ENCODE results near the gene BMPR2. TPM values are rescaled to one million over a fixed set of nuclear protein-coding genes. Genes with fewer than 3 reads are reported as not detected.
"Not testable (repeated sequence)": the region's sequence is repeated elsewhere in the genome, so short reads cannot be mapped to it uniquely, and the experiment has no call there.

BMPR2 gene
- polyA plus RNA-seq = 1 to 10 TPM; 1.4 to 5.4 (median 2.8) TPM

DNA sequence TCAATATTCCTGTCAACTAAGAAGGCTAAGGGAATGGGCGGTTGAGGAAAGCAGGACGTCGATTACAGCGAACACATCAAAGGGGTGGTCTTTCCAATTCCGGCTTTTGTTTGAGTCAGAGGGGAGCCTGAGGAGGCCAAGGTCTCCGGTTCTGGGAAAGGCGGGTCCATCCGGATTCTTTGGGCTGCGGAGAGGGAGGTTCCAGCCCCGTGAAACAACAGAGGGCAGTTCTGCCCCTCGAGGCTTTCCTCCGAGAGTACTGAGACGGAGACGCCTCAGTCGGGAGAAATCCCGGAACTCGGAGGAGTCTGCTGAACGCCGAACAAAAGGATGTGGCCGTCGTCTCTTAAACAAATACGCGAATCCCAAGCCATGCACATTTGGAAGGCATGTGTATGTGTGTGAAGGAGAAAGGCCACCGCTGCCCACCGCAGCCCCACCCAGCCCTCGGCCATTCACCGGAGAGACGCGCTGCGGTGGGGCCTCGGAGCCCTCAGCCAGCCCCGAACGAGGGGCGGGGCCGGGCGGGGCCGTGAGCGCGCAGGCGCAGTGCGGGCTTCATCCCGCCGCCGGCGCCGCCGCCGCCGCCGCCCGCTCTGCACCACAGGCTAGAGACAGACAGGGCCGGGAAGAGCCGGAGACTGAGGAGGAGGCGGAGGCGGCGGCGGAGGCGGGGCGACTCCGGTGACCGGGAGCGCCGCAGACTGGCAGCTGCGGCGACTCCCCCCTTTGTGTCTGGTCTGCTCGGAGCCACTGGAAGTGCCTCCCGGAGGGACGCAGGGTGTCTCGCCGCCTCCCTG lies at the start of gene BMPR2:
BMPR2 (plus strand) TSS at position 719 of the 800 bp plus-strand sequence. CDS start 1,148 bp downstream, outside the sequence.
- Mint-ChIP-seq H3K27ac (peak within 1 kb of the TSS; percentile 73 to 95 (median 90)), H3K27me3 (ENCODE audit: low read depth in 3 of 3) (peaks cover 13 to 23% (median 22%) of the 10 kb centered on the region in 3 donors), H3K4me3 (peak within 1 kb of the TSS; percentile 95 to 99 (median 97)), H3K36me3 (no peaks in the 10 kb centered on the region), H3K9me3 (no peaks in the 10 kb centered on the region), H3K4me1 (peaks cover 36 to 42% of the 10 kb centered on the region in 2 donors)
- DNase-seq = peak; percentile 82 to 85 (median 84)

DNA sequence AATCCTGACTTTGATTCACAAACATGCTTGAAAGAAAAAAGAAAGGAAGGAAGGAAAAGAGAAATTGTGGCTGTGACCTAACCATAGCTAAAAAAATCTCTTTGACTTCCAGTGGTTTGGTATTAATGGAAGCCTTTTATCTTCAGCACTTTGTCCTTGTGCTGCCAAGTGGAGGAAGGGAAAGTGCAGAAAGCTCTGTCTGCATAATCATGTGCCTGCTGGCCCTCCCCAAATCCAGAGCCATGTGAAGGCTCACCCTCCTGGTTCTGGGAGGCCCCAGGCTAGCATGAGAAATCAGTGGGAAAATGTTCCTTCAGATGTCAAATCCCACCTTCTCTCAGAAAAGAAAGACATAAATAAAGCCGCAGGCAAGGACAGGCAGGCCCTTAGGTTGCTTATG lies 48.3 kb upstream of the BMPR2 start:
- Mint-ChIP-seq H3K27ac (no peak overlapping the region), H3K4me1 (no peaks in the 10 kb centered on the region), H3K36me3 (peaks cover 17 to 21% (median 19%) of the 10 kb centered on the region in 3 donors), H3K27me3 (ENCODE audit: low read depth in 3 of 3) (peaks cover 0 to 1% (median 0%) of the 10 kb centered on the region in 3 donors), H3K4me3 (no peak overlapping the region), H3K9me3 (no peaks in the 10 kb centered on the region)
- DNase-seq = no peak

DNA sequence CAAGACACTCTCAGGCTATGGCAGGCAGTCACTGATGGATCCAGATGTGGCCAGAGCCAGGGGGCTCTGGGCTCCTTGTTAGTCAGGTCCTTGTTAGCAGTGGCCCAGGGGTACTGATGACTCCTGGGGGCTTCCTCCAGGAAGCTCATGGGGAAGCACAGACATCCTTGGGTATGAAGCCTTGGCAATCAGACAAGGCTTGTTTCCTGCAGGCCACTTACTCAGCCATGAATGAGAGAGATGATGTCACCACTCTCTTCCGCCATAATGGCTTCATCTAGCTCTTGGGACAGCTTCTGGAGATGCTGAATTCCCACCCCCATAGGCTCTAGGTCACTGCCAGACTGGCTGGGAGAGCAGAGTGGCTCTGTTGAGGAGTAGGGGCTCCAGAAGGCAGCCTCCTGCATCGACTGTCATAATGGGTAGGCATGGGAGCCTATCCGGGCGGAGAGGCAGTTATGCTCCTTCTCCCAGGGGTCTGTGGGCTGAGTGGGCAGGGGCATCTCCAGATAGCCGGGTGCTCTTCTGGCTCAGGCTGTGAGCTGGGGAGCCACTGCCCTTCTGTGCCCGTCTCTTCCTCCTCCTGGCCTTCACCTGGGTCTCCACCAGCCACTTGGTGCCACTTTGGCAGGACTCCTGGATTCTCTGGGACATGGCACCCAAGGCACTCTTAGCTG lies 40.2 kb upstream of the BMPR2 start:
- Mint-ChIP-seq H3K9me3 (no peaks in the 10 kb centered on the region), H3K4me3 (no peak overlapping the region), H3K36me3 (no peaks in the 10 kb centered on the region), H3K27me3 (ENCODE audit: low read depth in 3 of 3) (peaks cover 0 to 2% (median 0%) of the 10 kb centered on the region in 3 donors), H3K27ac (no peak overlapping the region), H3K4me1 (no peaks in the 10 kb centered on the region)
- no peak for DNase-seq

DNA sequence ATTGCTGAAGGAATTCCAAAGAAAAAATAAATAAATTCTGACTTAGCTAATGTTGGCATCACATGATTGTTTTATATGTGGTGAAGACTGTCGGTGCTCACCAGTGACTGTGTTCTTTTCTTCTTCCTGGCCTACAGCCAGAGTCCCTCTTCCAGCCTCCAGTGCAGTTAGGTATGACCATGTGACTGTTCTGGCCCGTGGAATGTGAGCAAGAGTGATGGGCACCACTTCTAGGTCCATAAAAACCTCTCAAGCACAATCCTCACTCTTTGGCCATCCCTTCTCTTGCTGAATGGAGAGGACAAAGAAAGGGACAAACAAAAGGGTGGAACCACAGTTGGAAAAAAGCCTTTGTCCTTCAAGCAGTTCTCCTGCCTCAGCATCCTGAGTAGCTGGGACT lies 39.0 kb upstream of the BMPR2 start:
- Mint-ChIP-seq H3K4me3 (no peak overlapping the region), H3K27ac (no peak overlapping the region), H3K4me1 (no peaks in the 10 kb centered on the region), H3K36me3 (no peaks in the 10 kb centered on the region), H3K27me3 (ENCODE audit: low read depth in 3 of 3) (peaks cover 0 to 2% (median 0%) of the 10 kb centered on the region in 3 donors), H3K9me3 (no peaks in the 10 kb centered on the region)
- DNase-seq = no peak

DNA sequence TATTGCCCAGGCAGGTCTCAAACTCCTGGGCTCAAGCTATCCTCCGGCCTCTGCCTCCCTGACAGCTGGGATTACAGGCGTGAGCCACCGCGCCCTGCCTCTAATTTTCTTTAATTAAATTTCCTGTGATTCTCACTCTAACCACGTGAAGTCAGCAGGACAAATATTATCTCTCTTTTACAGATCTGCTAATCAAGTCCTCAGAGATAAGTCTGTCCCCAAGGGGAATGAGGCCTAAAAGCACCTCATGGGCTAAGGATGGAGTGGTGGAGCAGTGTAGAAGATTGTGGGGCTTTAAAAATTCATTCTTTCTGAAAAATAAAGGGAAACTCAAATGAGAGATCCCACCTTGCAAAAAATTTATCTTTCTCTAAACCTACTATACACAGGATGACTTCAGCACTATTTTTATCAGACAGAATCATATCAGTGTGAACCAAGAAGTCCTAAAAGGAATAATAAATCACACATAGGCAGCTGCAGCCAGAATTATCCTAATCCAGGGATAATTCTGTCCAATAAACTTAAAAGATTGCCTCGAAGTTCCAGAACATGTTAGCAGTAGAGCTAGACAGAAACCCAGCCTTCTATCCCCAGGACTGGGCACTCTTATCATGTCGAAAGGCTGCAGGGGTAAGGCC lies 38.3 kb upstream of the BMPR2 start:
- Mint-ChIP-seq H3K27ac (no peak overlapping the region), H3K27me3 (ENCODE audit: low read depth in 3 of 3) (peaks cover 0 to 2% (median 0%) of the 10 kb centered on the region in 3 donors), H3K4me3 (no peak overlapping the region), H3K9me3 (no peaks in the 10 kb centered on the region), H3K36me3 (no peaks in the 10 kb centered on the region), H3K4me1 (no peaks in the 10 kb centered on the region)
- no peak for DNase-seq

DNA sequence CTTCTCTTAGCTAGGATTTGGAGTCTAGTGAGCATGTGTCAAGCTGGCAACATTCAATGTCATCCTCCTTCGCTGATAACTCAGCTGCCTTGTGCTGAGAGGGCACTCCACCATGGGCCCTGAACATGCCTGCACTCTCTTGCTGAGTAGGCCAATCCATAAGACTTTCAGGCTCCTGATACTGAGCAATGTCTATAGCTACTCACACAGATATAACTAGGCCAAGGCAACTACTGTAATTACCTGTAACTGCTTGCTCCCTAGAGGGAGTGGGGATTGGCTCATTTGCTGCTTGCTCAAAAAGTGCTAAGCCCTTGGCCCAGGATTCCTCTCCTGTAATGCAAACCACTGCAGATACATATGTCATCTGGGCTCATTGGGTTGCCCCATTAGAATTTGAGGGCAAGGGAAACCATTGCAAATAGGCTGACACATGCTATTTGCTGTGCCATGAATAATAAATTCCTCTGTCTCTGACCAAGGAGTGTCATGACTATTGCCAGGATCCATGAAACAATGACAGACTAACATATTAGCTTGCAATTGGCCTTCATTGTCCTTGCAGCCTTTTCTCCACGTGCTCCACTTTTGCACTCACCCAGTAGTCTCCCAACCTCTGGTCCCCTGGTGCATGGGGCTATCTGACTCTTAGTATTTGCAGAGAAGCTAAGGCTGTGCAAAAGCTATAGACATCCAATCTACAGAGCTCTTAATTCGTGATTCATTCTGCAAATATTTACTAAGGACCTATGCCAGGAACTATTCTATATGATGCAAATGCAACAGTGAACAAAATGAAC lies 36.9 kb upstream of the BMPR2 start:
- peaks cover 0 to 2% (median 0%) of the 10 kb centered on the region in 3 donors for H3K27me3 Mint-ChIP-seq (ENCODE audit: low read depth in 3 of 3)
- no peak overlapping the region for H3K27ac Mint-ChIP-seq
- H3K4me1 Mint-ChIP-seq = no peaks in the 10 kb centered on the region
- H3K36me3 Mint-ChIP-seq = peaks cover 0 to 3% (median 0%) of the 10 kb centered on the region in 3 donors
- H3K4me3 Mint-ChIP-seq = no peak overlapping the region
- H3K9me3 Mint-ChIP-seq = no peaks in the 10 kb centered on the region
- no peak for DNase-seq

DNA sequence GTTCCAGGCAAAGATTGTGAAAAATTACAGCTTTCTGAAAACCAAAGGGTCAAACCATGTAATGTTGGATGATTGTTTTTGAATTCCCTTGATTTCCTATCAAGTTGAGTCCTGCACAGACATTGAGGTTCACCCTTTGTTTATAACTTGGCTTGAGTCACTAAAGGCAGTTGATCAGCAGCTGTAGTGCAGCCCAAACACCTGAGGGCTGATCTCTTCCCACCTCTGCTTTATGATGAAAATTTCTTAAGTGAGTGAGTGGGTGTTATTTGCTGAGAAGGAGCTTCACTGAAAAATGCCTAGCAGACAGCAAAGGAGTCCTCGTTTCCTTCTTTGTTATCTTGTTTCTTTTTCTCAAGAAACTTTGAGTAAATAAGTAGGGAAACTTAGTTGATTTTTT lies 31.9 kb upstream of the BMPR2 start:
- Mint-ChIP-seq H3K27ac (no peak overlapping the region), H3K4me3 (no peak overlapping the region), H3K36me3 (peaks cover 0 to 3% (median 0%) of the 10 kb centered on the region in 3 donors), H3K9me3 (no peaks in the 10 kb centered on the region), H3K27me3 (ENCODE audit: low read depth in 3 of 3) (peaks cover 0 to 2% (median 0%) of the 10 kb centered on the region in 3 donors), H3K4me1 (no peaks in the 10 kb centered on the region)
- DNase-seq = no peak

DNA sequence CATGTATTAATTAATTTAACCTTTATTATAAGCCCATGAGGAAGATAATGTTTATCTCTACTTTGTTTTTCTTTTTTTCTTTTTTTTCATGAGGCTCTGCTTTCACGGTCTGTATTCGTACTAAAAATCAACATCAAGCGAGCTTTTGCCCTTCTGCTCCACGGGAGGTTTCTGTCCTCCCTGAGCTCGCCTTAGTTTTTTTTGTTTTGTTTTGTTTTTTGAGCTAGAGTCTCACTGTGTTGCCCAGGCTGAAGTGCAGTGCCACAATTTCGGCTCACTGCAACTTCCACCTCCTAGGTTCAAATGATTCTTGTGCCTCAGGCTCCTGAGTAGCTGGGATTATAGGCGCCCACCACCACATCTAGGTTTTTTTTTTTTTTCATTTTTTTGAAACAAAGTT lies 29.9 kb upstream of the BMPR2 start:
- Mint-ChIP-seq H3K9me3 (no peaks in the 10 kb centered on the region), H3K4me3 (no peak overlapping the region), H3K27me3 (ENCODE audit: low read depth in 3 of 3) (peaks cover 0 to under 1% (median 0%) of the 10 kb centered on the region in 3 donors), H3K36me3 (peaks cover 0 to 3% (median 0%) of the 10 kb centered on the region in 3 donors), H3K4me1 (no peaks in the 10 kb centered on the region), H3K27ac (no peak overlapping the region)
- no peak for DNase-seq

DNA sequence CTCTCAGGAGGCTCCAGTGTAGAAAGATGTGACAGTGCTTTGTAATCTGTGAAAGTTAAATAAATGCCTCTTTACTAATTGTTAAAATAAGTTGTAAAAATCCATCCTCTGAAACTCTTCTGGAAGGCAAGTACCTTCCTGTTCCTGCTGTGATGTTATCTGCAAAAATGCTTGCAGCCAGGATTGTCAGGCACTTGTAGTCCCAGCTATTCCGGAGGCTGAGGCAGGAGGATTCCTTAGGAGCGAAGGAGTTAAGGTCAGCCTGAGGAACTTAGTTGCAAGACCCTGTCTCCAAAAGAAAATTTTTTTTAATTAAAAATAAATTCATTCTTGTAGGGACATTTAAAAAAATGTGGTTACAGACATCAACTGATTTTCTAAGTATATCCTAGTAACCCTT lies 22.7 kb upstream of the BMPR2 start:
- H3K36me3 Mint-ChIP-seq = no peaks in the 10 kb centered on the region
- no peak overlapping the region for H3K27ac Mint-ChIP-seq
- H3K9me3 Mint-ChIP-seq = no peaks in the 10 kb centered on the region
- no peaks in the 10 kb centered on the region for H3K4me1 Mint-ChIP-seq
- no peak overlapping the region for H3K4me3 Mint-ChIP-seq
- H3K27me3 Mint-ChIP-seq (ENCODE audit: low read depth in 3 of 3) = peaks cover 0 to 5% (median 2%) of the 10 kb centered on the region in 3 donors
- no peak for DNase-seq

DNA sequence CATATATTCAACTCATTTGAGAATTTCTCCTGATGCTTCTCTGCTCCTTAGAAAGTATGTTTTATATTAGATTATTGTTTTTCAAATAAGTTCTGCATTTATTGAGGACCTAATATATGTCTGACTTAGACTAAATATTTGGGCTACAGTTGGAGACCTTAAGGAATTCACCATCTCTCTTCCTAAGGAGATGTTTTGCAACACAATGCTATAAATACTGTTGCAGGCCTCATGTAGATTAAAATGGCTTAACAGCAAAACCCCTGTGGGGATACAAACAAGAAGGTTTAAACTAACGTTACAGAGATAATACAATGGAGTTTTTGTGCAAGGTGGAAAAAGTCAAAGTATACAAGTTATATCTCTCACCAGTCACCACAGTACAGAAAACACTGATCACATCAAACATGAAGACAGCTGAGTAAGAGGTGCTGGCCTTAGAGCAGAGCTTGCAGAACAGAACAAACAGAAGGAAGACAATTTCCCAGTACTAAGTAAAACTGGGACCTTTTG lies 20.1 kb upstream of the BMPR2 start:
- Mint-ChIP-seq H3K36me3 (no peaks in the 10 kb centered on the region), H3K4me3 (no peak overlapping the region), H3K27me3 (ENCODE audit: low read depth in 3 of 3) (peaks cover 0 to 5% (median 2%) of the 10 kb centered on the region in 3 donors), H3K4me1 (no peaks in the 10 kb centered on the region), H3K27ac (peak overlapping the region in 1 of 6 donors; percentile 87), H3K9me3 (no peaks in the 10 kb centered on the region)
- no peak for DNase-seq

DNA sequence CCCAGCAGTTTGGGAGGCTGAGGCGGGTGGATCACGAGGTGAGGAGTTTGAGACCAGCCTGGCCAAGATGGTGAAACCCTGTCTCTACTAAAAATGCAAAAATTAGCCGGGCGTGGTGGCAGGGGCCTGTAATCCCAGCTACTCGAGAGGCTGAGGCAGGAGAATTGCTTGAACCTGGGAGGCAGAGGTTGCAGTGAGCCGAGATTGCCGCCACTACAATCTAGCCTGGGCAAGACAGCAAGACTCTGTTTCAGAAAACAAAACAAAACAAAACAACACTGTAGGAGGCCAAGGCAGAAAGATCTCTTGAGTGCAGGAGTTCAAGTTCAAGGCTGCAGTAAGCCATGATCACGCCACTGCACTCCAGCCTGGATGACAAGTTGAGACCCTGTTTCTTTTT lies 17.2 kb upstream of the BMPR2 start:
- not testable (repeated sequence) for H3K36me3 Mint-ChIP-seq; H3K4me3 Mint-ChIP-seq; H3K27ac Mint-ChIP-seq; H3K27me3 Mint-ChIP-seq (ENCODE audit: low read depth in 3 of 3); H3K9me3 Mint-ChIP-seq; H3K4me1 Mint-ChIP-seq; DNase-seq

DNA sequence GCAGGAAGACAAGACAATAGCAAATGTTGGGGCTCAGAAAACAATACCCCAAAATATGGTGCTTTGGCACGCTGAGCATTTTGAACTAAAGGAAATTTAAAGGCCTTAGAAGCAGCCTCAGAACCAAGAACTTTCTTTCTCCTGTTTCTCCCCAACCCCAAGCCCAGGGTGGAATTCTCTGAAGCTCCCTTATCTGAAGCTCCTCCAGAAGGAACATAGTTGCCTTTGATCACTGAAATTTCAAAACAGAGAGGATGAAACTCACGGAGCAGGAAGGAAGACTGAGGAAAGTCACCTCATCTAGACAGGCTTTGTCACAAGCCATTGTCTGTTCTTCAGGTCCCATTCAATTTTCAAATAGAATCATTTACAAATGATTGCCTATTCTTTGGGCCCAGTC lies 15.5 kb upstream of the BMPR2 start:
- H3K27ac Mint-ChIP-seq = no peak overlapping the region
- H3K9me3 Mint-ChIP-seq = no peaks in the 10 kb centered on the region
- no peaks in the 10 kb centered on the region for H3K36me3 Mint-ChIP-seq
- peaks cover 0 to 2% (median 0%) of the 10 kb centered on the region in 3 donors for H3K27me3 Mint-ChIP-seq (ENCODE audit: low read depth in 3 of 3)
- no peaks in the 10 kb centered on the region for H3K4me1 Mint-ChIP-seq
- H3K4me3 Mint-ChIP-seq = no peak overlapping the region
- DNase-seq = no peak

DNA sequence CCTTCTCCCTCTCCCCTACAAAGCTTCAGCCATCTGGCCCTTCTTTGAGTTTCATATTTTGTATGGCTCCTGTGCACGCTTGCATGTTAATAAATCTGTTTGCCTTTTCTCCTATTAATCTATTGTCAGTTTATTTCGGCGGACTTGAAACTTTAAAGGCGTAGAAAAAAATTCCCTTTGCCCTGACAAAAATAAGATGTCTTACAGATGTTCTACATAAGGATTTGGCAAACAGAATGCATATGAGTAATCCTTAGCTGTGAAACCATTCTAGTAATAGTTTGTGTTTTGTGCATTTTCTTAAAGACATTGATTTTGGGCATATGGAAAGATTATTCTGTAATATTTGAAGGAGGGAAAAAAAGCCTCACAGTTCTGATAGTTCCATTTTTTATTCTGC lies 15.0 kb upstream of the BMPR2 start:
- Mint-ChIP-seq H3K4me3 (no peak overlapping the region), H3K4me1 (no peaks in the 10 kb centered on the region), H3K27ac (no peak overlapping the region), H3K36me3 (no peaks in the 10 kb centered on the region), H3K9me3 (no peaks in the 10 kb centered on the region), H3K27me3 (ENCODE audit: low read depth in 3 of 3) (peaks cover 0 to 2% (median 0%) of the 10 kb centered on the region in 3 donors)
- no peak for DNase-seq
